OCI-LY1 (cell line): ENCODE data around the gene FCAMR.

Experiments
- H2AFZ ChIP-seq: fragments of 200-600 bp; sonication (generic), shearing (Covaris generic); 2 replicates; pipeline ENCODE4 v1.6.0; 2014; ENCODE audit warnings: antibody characterized with exemption, mild to moderate bottlenecking, low read length
- H3F3A ChIP-seq: fragments of 200-600 bp; sonication (generic), shearing (Covaris generic); 2 replicates; pipeline ENCODE4 v1.6.0; 2014; ENCODE audit warnings: mild to moderate bottlenecking, antibody characterized with exemption, low read length, moderate library complexity; ENCODE audit not compliant: insufficient read depth
- H3K27ac ChIP-seq: fragments of 200-600 bp; sonication (generic); 2 replicates; pipeline ENCODE4 v1.5.1; 2014; ENCODE audit warnings: low read length, mixed run types, mild to moderate bottlenecking, low read depth; ENCODE audit not compliant: poor library complexity, severe bottlenecking
- H3K27me3 ChIP-seq: fragments of 200-600 bp; sonication (generic); 2 replicates; pipeline ENCODE4 v1.6.0; 2014; ENCODE audit warnings: antibody characterized with exemption, mild to moderate bottlenecking, low read length, moderate library complexity; ENCODE audit not compliant: insufficient read depth
- H3K36me3 ChIP-seq: fragments of 200-600 bp; sonication (generic); 2 replicates; pipeline ENCODE4 v1.6.1; 2014; ENCODE audit warnings: mild to moderate bottlenecking, antibody characterized with exemption, low read length, moderate library complexity, mixed read lengths; ENCODE audit not compliant: insufficient read depth
- H3K4me1 ChIP-seq: fragments of 200-600 bp; sonication (generic); 2 replicates; pipeline ENCODE4 v1.5.1; 2014; ENCODE audit warnings: mild to moderate bottlenecking, low read length, moderate library complexity; ENCODE audit not compliant: insufficient read depth, severe bottlenecking
- H3K4me2 ChIP-seq: fragments of 200-600 bp; sonication (generic), shearing (Covaris generic); 2 replicates; pipeline ENCODE4 v1.6.1; 2014; ENCODE audit warnings: low read length
- H3K4me3 ChIP-seq: fragments of 200-600 bp; sonication (generic); 2 replicates; pipeline ENCODE4 v1.5.1; 2014; ENCODE audit warnings: low read length, low read depth, mild to moderate bottlenecking, mixed read lengths; ENCODE audit not compliant: poor library complexity, severe bottlenecking
- H3K79me2 ChIP-seq: fragments of 200-600 bp; shearing (Covaris generic); 2 replicates; pipeline ENCODE4 v1.6.1; 2016; ENCODE audit warnings: mixed run types, low read length, mixed read lengths; ENCODE audit not compliant: insufficient read depth
- H3K9ac ChIP-seq: fragments of 200-600 bp; sonication (generic), shearing (Covaris generic); 2 replicates; pipeline ENCODE4 v1.6.1; 2014; ENCODE audit warnings: mild to moderate bottlenecking, low read length, mixed read lengths
- H3K9me2 ChIP-seq: fragments of 200-600 bp; sonication (generic), shearing (Covaris generic); 2 replicates; pipeline ENCODE4 v1.6.1; 2014; ENCODE audit warnings: low read depth, mild to moderate bottlenecking, low read length, mixed read lengths
- H3K9me3 ChIP-seq: fragments of 200-600 bp; shearing (Covaris generic); 2 replicates; pipeline ENCODE4 v1.6.1; 2014; ENCODE audit warnings: low read length, mixed read lengths
- H4K20me1 ChIP-seq: fragments of 200-600 bp; sonication (generic), shearing (Covaris generic); 2 replicates; pipeline ENCODE4 v1.6.0; 2016; ENCODE audit warnings: mild to moderate bottlenecking, low read length; ENCODE audit not compliant: insufficient read depth
- EZH2 ChIP-seq: fragments of 200-600 bp; sonication (generic), shearing (Covaris generic); IDR thresholded peaks from 2 replicates; pipeline ENCODE4 v1.8.0; 2017; ENCODE audit warnings: borderline replicate concordance, mixed run types, mild to moderate bottlenecking, antibody characterized with exemption, low read length, moderate library complexity, mixed read lengths
- TF ChIP-seq, protein P1 (sequence below): fragments of 200-600 bp; sonication (generic), shearing (Covaris generic); IDR thresholded peaks from 2 replicates; pipeline ENCODE4 v1.5.1; 2017; ENCODE audit warnings: mild to moderate bottlenecking, antibody characterized with exemption, low read length, moderate library complexity, mixed read lengths

The FCAMR gene

GRCh38 chr1:206953126-206953525, 17.1 kb downstream of the FCAMR start:
- no peaks in the 10 kb centered on the region for H3K79me2 ChIP-seq
- H3K36me3 ChIP-seq, result no peaks in the 10 kb centered on the region
- H3F3A ChIP-seq, result no peaks in the 10 kb centered on the region
- H3K27ac ChIP-seq, result no peak overlapping the region
- no peak overlapping the region for H3K9ac ChIP-seq
- TF ChIP-seq EZH2, result no peak
- TF ChIP-seq, protein P1, sequence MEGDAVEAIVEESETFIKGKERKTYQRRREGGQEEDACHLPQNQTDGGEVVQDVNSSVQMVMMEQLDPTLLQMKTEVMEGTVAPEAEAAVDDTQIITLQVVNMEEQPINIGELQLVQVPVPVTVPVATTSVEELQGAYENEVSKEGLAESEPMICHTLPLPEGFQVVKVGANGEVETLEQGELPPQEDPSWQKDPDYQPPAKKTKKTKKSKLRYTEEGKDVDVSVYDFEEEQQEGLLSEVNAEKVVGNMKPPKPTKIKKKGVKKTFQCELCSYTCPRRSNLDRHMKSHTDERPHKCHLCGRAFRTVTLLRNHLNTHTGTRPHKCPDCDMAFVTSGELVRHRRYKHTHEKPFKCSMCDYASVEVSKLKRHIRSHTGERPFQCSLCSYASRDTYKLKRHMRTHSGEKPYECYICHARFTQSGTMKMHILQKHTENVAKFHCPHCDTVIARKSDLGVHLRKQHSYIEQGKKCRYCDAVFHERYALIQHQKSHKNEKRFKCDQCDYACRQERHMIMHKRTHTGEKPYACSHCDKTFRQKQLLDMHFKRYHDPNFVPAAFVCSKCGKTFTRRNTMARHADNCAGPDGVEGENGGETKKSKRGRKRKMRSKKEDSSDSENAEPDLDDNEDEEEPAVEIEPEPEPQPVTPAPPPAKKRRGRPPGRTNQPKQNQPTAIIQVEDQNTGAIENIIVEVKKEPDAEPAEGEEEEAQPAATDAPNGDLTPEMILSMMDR, result no peak
- no peaks in the 10 kb centered on the region for H3K9me2 ChIP-seq
- H3K4me2 ChIP-seq, result no peak overlapping the region
- H3K4me1 ChIP-seq, result no peaks in the 10 kb centered on the region
- no peaks in the 10 kb centered on the region for H4K20me1 ChIP-seq
- H3K27me3 ChIP-seq, result 0 out of 2 replicates have a peak, but pooled peaks cover 4% of the 10 kb centered on the region
- no peak overlapping the region for H3K4me3 ChIP-seq
- no peak overlapping the region for H2AFZ ChIP-seq
- no peaks in the 10 kb centered on the region for H3K9me3 ChIP-seq

GRCh38 chr1:206952171-206952570, 18.1 kb downstream of the FCAMR start:
- Histone ChIP-seq H3K9ac (no peak overlapping the region), H3K4me1 (no peaks in the 10 kb centered on the region), H4K20me1 (no peaks in the 10 kb centered on the region), H3K36me3 (no peaks in the 10 kb centered on the region), H3F3A (no peaks in the 10 kb centered on the region), H2AFZ (no peak overlapping the region), H3K27me3 (0 out of 2 replicates have a peak, but pooled peaks cover 4% of the 10 kb centered on the region), H3K4me3 (no peak overlapping the region), H3K4me2 (no peak overlapping the region), H3K79me2 (no peaks in the 10 kb centered on the region), H3K9me2 (no peaks in the 10 kb centered on the region), H3K9me3 (no peaks in the 10 kb centered on the region), H3K27ac (no peak overlapping the region)
- TF ChIP-seq, protein P1, result no peak
- no peak for TF ChIP-seq EZH2

GRCh38 chr1:206951318-206952100, 18.8 kb downstream of the FCAMR start:
- H3K4me2 ChIP-seq, result no peak overlapping the region

More at GRCh38 chr1:206951318-206952100, 18.8 kb downstream of the FCAMR start:
- H4K20me1 ChIP-seq, result no peaks in the 10 kb centered on the region
- no peaks in the 10 kb centered on the region for H3K9me2 ChIP-seq
- no peak overlapping the region for H2AFZ ChIP-seq
- 0 out of 2 replicates have a peak, but pooled peaks cover 4% of the 10 kb centered on the region for H3K27me3 ChIP-seq
- TF ChIP-seq, protein P1, result no peak
- no peak for TF ChIP-seq EZH2
- H3K79me2 ChIP-seq, result no peaks in the 10 kb centered on the region
- no peaks in the 10 kb centered on the region for H3K36me3 ChIP-seq
- H3K4me3 ChIP-seq, result no peak overlapping the region
- no peak overlapping the region for H3K27ac ChIP-seq
- H3K9ac ChIP-seq, result no peak overlapping the region
- H3F3A ChIP-seq, result no peaks in the 10 kb centered on the region
- H3K4me1 ChIP-seq, result no peaks in the 10 kb centered on the region
- no peaks in the 10 kb centered on the region for H3K9me3 ChIP-seq
